UCSD-AML1 (cell line): ENCODE results near the gene LARGE1.
A peak's percentile ranks its signal among the peaks of the same experiment; 100 is the strongest.

ENCODE experiments used
- DNase-seq: peaks from one replicate; lab custom pipeline; 2025; ENCODE audit not compliant: unreplicated experiment; lab: John Stamatoyannopoulos, UW

Gene LARGE1

GRCh38 chr22:33920197-33920540 lies at the start of gene LARGE1:
LARGE1 (minus strand) TSS chr22:33920476.
- no peak for DNase-seq

GRCh38 chr22:33969045-33969444 lies 48.8 kb upstream of the LARGE1 start:
- no peak for DNase-seq

GRCh38 chr22:33964121-33964520 lies 43.8 kb upstream of the LARGE1 start:
- no peak for DNase-seq

GRCh38 chr22:33962409-33962808 lies 42.1 kb upstream of the LARGE1 start:
- DNase-seq = no peak

- DNase-seq = no peak
Measured at GRCh38 chr22:33958741-33959140, 38.5 kb upstream of the LARGE1 start.

GRCh38 chr22:33957086-33957485 lies 36.8 kb upstream of the LARGE1 start:
- no peak for DNase-seq

GRCh38 chr22:33952776-33953175 lies 32.5 kb upstream of the LARGE1 start:
- DNase-seq = no peak

GRCh38 chr22:33940741-33941140 lies 20.5 kb upstream of the LARGE1 start:
- no peak for DNase-seq

GRCh38 chr22:33932997-33933396 lies 12.7 kb upstream of the LARGE1 start:
- no peak for DNase-seq

GRCh38 chr22:33931406-33931805 lies 11.1 kb upstream of the LARGE1 start:
- no peak for DNase-seq

GRCh38 chr22:33927752-33928151 lies 7.5 kb upstream of the LARGE1 start:
- DNase-seq = no peak

- no peak for DNase-seq
Measured at GRCh38 chr22:33925194-33925593, 4.9 kb upstream of the LARGE1 start.

- DNase-seq = no peak
Measured at GRCh38 chr22:33923660-33924246, 3.5 kb upstream of the LARGE1 start.

- no peak for DNase-seq
Measured at GRCh38 chr22:33923033-33923432, 2.8 kb upstream of the LARGE1 start.

GRCh38 chr22:33922349-33922681 lies 2.0 kb upstream of the LARGE1 start:
- no peak for DNase-seq

GRCh38 chr22:33921525-33922348 lies 1.5 kb upstream of the LARGE1 start:
- no peak for DNase-seq

- peak; percentile 91 for DNase-seq
Measured at GRCh38 chr22:33920927-33921524, 750 bp upstream of the LARGE1 start.

- no peak for DNase-seq
Measured at GRCh38 chr22:33919391-33920196, 682 bp downstream of the LARGE1 start.

GRCh38 chr22:33918676-33919365 lies 1.5 kb downstream of the LARGE1 start:
- no peak for DNase-seq

GRCh38 chr22:33917744-33918406 lies 2.4 kb downstream of the LARGE1 start:
- DNase-seq = no peak

- DNase-seq = no peak
Measured at GRCh38 chr22:33914699-33915098, 5.6 kb downstream of the LARGE1 start.
